ENCODE data around the gene CLCN3.
A peak's percentile ranks its signal among the peaks of the same experiment; 100 is the strongest.

CLCN3 gene

GRCh38 chr4:169611157-169611556 lies 9.2 kb upstream of the CLCN3 start:
- no peak for DNase-seq (ENCODE audit: low spot score)
- ChIA-PET POLR2A (ENCODE audit: low non-redundant PET) (no interaction called here), CTCF (no interaction called here)
- TF ChIP-seq CTCF (conservative IDR thresholded peaks at IDR 0.05; ENCODE audit: low read depth), result no peak
- H3K27ac ChIP-seq, result no peak overlapping the region

- peak within 1 kb of the TSS; percentile 96 for H3K27ac ChIP-seq
- DNase-seq (ENCODE audit: low spot score), result peak; percentile 84
- ChIA-PET POLR2A (ENCODE audit: low non-redundant PET) (no interaction called here), CTCF (interaction anchor here (0.6 to 1.5 kb wide), 6 partner anchors 9 to 228 kb away, joined by 3 to 5 read pairs (median 3); no protein-coding TSS in a partner anchor)
- TF ChIP-seq CTCF (conservative IDR thresholded peaks at IDR 0.05; ENCODE audit: low read depth), result no peak
Observed at GRCh38 chr4:169611991-169612870, 8.1 kb upstream of the CLCN3 start, which contains the start of gene NEK1. Gene NEK1, minus strand, starts transcription at chr4:169612583. Its CDS starts 9,953 bp downstream, at chr4:169602630.

- POLR2A ChIA-PET (ENCODE audit: low non-redundant PET), result no interaction called here
- peak; percentile 81 for TF ChIP-seq CTCF (conservative IDR thresholded peaks at IDR 0.05; ENCODE audit: low read depth)
- DNase-seq (ENCODE audit: low spot score), result peak; percentile 64
- CTCF ChIA-PET, result interaction anchor here (0.6 to 1.5 kb wide), 12 partner anchors 9 to 638 kb away, joined by 3 to 6 read pairs (median 3); no protein-coding TSS in a partner anchor
- H3K27ac ChIP-seq, result peak overlapping the region; percentile 96
Observed at GRCh38 chr4:169612871-169613859, 7.2 kb upstream of the CLCN3 start.

GRCh38 chr4:169615467-169616106 lies 4.8 kb upstream of the CLCN3 start:
- ChIA-PET CTCF (interaction anchor here (0.6 kb wide), 1 partner anchor 134 kb away, joined by 5 read pairs; no protein-coding TSS in a partner anchor), POLR2A (ENCODE audit: low non-redundant PET) (no interaction called here)
- DNase-seq (ENCODE audit: low spot score), result no peak
- no peak overlapping the region for H3K27ac ChIP-seq
- TF ChIP-seq CTCF (conservative IDR thresholded peaks at IDR 0.05; ENCODE audit: low read depth), result no peak

- H3K27ac ChIP-seq, result no peak overlapping the region
- ChIA-PET POLR2A (ENCODE audit: low non-redundant PET) (no interaction called here), CTCF (interaction anchor here (0.7 kb wide), 1 partner anchor 586 kb away, joined by 4 read pairs; no protein-coding TSS in a partner anchor)
- no peak for TF ChIP-seq CTCF (conservative IDR thresholded peaks at IDR 0.05; ENCODE audit: low read depth)
- DNase-seq (ENCODE audit: low spot score), result no peak
Observed at GRCh38 chr4:169616846-169617245, 3.5 kb upstream of the CLCN3 start.

All from RWPE1 (cell line).